ENCODE data around the gene APPBP2.

The APPBP2 gene

GRCh38 chr17:60525685-60526514, at the start of gene APPBP2:
Gene APPBP2, minus strand, starts transcription at chr17:60526242. Its CDS starts 311 bp downstream, at chr17:60525931.
- TF ChIP-seq CTCF (IDR thresholded peaks at IDR 0.05; ENCODE audit: borderline replicate concordance, insufficient read depth, low read depth, low read length) = no peak
- H3K4me3 ChIP-seq (ENCODE audit: low read depth, low read length) = peak within 1 kb of the TSS; percentile 55

- TF ChIP-seq CTCF (IDR thresholded peaks at IDR 0.05; ENCODE audit: borderline replicate concordance, insufficient read depth, low read depth, low read length) = no peak
- no peak overlapping the region for H3K4me3 ChIP-seq (ENCODE audit: low read depth, low read length)
These were observed 47.4 kb upstream of the APPBP2 start for GRCh38 chr17:60573236-60574051.

- no peak overlapping the region for H3K4me3 ChIP-seq (ENCODE audit: low read depth, low read length)
- TF ChIP-seq CTCF (IDR thresholded peaks at IDR 0.05; ENCODE audit: borderline replicate concordance, insufficient read depth, low read depth, low read length) = no peak
These were observed 39.2 kb upstream of the APPBP2 start for GRCh38 chr17:60565233-60565632.

GRCh38 chr17:60563743-60564142, 37.7 kb upstream of the APPBP2 start:
- no peak for TF ChIP-seq CTCF (IDR thresholded peaks at IDR 0.05; ENCODE audit: borderline replicate concordance, insufficient read depth, low read depth, low read length)
- H3K4me3 ChIP-seq (ENCODE audit: low read depth, low read length) = no peak overlapping the region

GRCh38 chr17:60562421-60562820, 36.4 kb upstream of the APPBP2 start:
- no peak for TF ChIP-seq CTCF (IDR thresholded peaks at IDR 0.05; ENCODE audit: borderline replicate concordance, insufficient read depth, low read depth, low read length)

GRCh38 chr17:60560860-60561257, 34.8 kb upstream of the APPBP2 start:
- no peak for TF ChIP-seq CTCF (IDR thresholded peaks at IDR 0.05; ENCODE audit: borderline replicate concordance, insufficient read depth, low read depth, low read length)
- H3K4me3 ChIP-seq (ENCODE audit: low read depth, low read length) = no peak overlapping the region

More at GRCh38 chr17:60562421-60562820, 36.4 kb upstream of the APPBP2 start:
- no peak overlapping the region for H3K4me3 ChIP-seq (ENCODE audit: low read depth, low read length)
